GM19043 (cell line): ENCODE measurements around the gene PLEKHA5.
"Not testable (repeated sequence)": the region's sequence is repeated elsewhere in the genome, so short reads cannot be mapped to it uniquely, and the experiment has no call there.

Experiments used
- ATAC-seq: cut with Tn5 transposase; IDR thresholded peaks from one replicate; pipeline ENCODE4 v1.9.1; 2021; ENCODE audit warnings: low read depth; ENCODE audit not compliant: unreplicated experiment

Gene PLEKHA5

DNA sequence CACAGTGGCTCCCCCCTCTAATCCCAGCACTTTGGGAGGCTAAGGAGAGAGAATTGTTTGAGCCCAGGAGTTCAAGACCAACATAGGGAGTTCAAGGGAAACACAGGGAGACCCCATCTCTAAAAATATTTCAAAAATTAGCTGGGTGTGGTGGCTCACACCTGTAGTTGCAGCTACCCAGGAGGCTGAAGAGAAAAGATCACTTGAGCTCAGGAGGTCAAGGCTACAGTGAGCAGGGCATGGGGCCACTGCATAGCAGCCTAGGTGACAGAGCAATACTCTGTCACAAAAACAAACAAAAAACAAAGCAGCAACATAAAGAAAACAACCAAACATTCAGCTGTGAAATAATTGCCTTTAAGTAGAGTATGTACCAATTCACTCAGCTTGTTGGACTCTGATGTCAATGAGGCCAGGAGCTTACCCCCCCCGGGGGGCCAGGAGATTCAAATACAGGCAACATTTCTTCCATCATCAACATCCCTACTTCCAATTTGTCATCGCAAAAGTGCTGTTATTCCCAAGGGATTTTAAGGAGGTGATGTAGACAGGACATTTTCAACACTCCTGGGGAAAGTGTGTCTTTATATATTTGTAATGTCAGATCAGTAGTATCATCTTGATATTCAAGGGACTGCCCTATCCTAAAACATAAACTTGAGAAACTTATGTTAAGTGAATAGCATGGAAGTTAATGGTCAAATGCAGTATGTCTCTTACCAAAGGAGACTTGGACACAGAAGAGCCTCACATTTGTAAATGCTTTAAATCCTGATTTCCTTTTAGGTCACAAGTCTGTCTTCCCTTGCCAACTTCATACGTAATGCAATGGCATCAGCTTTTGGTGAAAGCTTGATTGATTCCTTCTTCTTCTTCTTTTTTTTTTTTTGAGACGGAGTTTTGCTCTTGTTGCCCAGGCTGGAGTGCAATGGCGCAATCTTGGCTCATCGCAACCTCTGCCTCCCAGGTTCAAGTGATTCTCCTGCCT is 269.1 kb downstream of the PLEKHA5 start:
- no peak for ATAC-seq

GRCh38 chr12:19400649-19401285 is 271.2 kb downstream of the PLEKHA5 start:
- ATAC-seq, result not testable (repeated sequence)

DNA sequence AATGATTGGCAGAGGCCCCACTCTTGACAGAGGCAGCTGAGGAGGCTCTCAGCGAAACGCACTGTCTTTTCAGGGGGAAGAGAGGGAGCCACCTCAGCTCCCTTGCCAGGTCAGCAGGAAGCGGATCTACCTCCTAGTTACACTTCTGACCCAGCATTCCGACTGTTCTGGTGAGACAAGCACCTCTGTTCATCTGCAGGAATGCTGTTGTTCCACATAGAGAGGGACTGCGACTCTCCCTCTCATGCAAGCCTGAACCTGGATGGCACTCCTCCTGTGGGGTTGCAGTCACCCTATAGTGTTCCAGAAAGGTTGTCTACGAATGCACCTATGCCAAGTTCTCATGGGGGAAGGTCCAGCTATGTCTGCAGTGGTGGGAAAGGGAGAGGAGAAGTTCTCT is 272.7 kb downstream of the PLEKHA5 start:
- no peak for ATAC-seq

- ATAC-seq, result no peak
These were observed 273.4 kb downstream of the PLEKHA5 start for GRCh38 chr12:19402743-19403431.

DNA sequence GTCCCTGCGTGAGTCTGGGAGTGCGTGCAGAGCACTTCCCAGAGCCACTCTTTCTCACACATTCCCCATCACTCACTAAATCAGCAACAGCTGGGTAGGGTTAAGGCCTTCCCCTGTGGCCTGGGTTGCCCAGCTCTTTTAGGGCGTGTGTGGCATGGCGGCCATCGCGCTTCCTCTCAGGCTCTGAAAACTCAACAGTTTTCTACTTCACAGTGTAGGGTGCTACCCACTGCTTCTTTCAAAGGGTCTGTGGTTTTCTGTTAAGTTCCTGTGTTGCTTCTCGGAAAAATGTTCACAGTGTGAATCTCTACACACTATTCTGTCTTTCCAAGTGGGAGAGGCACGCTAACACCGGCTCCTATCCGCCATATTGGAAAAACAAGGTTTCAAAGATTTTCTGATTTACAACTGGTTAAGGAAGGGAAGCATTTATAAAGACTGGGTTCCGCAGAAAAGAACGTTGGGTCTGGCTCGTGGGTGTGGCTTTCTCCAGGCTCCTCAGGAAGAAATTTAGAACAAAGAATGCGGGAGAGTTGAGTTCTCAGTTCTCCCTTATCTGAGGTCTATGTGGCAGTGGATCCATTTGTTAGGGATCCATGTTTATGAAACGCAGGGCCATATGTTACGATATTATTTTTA is 274.8 kb downstream of the PLEKHA5 start:
- ATAC-seq, result no peak

DNA sequence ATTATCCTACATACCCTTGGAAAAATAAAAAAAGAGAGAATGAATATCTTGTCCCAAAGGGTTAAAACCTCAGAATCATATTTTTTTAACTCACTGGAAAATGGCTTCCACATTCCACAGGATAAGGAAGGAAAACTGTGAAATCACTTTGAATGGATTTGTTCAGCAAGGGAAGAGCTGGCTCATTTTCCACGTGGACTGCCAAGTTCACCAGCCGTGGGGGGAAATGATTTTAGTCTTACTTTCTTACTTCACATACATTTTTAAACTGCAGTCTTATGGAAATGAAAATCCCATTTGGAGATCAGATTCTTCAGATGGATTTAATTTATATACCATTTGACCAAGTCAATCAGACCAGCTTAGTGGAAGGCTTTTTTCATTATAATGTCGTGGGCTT is 279.8 kb downstream of the PLEKHA5 start:
- ATAC-seq, result no peak

GRCh38 chr12:19410211-19410610 is 280.7 kb downstream of the PLEKHA5 start:
- ATAC-seq, result no peak

DNA sequence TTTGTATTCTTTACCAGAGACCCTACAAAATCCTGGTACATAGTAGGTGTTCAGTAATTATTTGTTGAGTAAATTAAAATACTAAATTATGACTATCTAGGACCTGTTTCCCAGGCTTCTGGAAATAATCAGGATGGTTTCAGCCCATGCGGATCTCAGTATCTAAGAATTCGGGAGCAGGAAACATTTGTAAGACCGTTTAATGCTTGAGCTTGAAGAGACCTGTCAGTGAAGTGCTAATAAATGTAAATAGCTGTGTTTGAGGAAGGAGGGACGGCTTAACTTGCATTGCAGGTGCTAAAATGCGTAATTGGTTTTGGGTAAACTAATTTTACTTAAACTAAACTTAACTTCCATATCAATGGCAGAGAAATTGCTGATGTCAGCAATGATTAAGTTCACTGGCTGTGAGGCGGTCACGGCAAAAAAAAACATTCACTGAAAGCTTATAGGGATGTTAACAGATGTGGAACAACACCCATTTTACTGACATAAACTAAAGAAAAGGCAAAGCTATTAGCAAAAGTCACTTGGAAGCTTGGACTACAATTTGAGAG is 281.2 kb downstream of the PLEKHA5 start:
- ATAC-seq, result no peak

DNA sequence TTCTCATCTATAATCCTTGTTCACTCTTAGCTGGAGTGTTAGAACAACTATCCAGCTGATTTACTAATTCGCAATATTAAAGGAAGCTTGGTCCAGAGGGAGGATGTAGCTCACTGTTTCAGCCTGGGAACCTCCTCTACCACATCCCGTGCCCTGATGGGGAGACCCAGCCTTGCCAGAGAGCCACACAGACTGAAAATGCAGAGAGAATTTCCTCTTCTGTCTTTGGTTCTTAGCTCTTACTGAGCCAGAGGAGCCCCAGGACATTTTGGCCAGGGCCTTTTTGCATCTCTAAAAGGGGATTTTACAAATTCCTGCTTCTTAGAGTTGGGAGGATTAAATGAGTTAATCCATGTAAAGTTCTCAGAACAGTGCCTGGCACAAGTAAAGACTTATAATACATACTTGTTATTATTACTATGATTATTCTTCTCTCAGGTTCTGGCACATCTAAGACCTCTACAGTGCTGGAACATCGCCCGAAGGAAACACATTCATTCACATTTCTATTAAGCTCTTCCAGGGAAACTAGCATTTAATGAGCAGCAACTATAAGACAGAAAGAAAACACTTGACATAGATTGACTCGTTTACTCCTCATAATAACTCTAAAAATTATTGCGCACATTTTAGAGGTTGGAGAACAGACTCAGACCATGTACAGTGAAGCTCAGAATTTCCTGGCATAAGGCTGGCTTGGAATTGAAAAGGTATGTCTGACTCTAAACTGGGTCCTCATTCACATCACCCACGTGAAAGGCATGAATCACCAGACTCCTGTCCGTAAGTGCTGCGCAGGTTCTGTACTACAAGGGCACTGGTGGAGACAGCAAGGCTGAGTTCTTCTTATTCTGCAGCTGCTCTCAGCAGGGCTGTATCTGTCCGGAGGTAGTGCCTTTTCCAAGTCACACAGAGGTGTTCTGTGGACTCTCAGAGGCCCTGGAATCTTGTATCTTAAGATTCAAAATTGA is 282.0 kb downstream of the PLEKHA5 start:
- ATAC-seq, result no peak

DNA sequence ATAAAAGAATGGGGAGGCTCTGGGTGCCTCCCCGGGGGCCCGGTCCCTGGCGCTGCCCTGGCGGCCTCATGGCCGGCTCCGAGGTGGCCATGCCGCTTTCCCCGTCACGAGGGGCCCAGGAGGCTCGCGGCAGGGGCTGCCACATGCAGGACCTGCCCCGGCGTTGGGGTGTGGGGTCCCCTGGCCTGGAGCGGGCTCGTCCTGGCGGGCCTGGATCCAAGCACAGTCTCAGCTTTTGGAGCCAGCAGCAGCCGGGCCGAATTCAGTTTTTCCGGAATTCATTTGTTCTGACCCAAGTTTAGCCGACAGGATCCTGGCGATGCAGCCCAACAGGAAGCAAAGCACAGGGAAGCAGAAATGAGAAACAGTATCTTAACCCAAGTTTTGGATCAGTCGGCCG is 283.3 kb downstream of the PLEKHA5 start:
- no peak for ATAC-seq

- not testable (repeated sequence) for ATAC-seq
These were observed 284.0 kb downstream of the PLEKHA5 start for GRCh38 chr12:19413582-19413981.

DNA sequence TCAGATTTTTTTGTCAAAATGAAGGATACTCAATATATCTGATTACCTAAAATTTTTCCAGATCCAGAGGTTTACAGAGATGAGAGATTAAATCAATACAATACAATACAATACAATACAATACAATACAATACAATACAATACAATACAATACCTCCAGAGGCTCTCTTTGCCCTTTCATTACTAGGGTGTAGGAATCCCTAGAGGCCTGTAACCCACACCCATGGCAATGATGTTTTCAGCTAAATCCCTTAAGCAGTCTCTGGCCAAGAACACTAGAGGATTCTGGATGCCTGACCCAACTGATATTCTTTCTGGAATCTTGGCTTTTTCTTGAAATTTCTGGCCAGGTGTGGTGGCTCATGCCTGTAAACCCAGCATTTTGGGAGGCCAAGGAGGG is 286.0 kb downstream of the PLEKHA5 start:
- ATAC-seq, result no peak

- ATAC-seq, result no peak
These were observed 289.6 kb downstream of the PLEKHA5 start for GRCh38 chr12:19419086-19419485.

- ATAC-seq, result no peak
These were observed 292.2 kb downstream of the PLEKHA5 start for GRCh38 chr12:19421503-19422282.

- no peak for ATAC-seq
These were observed 293.8 kb downstream of the PLEKHA5 start for GRCh38 chr12:19423166-19423930.
